GM21723 (cell line): ENCODE results near the gene DCC.

Experiments
- ATAC-seq: cut with Tn5 transposase; IDR thresholded peaks from one replicate; pipeline ENCODE4 v1.9.1; 2021; ENCODE audit warnings: mild to moderate bottlenecking, moderate library complexity; ENCODE audit not compliant: unreplicated experiment

Gene DCC

DNA sequence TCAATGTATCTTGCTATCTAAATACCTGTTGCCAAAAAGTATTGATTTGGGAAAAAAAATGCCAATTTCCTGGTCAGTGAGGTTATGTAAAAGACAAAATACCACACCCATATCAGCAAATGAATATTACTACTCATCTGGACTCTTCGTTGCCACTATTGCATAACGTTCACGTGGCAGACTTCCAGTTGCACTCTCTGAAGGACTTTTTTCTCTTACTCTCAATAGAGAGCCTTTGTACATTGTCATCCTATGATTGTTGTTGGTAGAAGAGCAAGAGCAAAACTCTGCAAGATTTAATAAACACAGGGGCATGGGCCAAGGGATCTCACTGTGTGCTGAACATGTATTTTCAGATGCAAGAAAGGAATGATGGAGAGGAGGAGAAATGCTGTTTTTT is 1194.7 kb downstream of the DCC start:
- no peak for ATAC-seq

DNA sequence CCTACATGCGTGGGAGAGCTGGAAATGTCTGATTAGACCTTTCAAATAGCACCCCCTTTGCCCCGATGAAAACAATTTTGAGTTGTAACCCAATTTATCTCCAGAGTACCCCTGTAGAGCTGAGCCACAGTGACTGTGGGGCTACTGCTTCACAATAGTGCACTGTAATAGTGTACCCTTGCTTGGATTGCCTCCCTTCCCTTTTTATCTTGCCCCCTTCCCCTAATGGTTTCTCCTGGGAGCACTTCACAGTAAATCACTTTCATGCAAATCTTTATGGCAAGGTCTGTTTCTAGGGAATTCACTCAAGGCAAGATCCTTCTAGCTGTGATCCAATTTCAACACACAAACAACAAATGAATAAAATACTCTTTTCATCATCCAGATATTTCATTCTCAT is 1196.9 kb downstream of the DCC start:
- no peak for ATAC-seq

DNA sequence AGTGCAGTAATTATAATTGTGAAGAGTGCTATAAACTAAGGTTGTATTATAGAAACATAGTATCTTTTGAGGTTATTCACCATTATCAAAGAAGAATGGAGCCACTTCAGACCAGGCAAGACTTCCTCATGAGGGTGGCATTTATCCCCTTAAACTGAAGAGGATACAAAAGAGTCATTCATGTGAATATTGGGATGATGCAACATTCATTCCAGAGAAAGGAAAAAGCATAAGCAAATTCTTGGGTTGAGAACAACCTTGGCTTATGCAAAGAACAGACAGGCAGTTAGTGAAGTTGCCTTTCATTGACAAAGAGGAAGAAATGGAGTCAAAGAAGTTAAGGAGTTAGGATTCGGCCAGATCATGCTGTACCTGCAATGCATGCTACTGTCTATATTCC is 1201.9 kb downstream of the DCC start:
- no peak for ATAC-seq

- no peak for ATAC-seq
Observed at GRCh38 chr18:53543711-53544110, 1203.7 kb downstream of the DCC start.

GRCh38 chr18:53544917-53545316 is 1204.9 kb downstream of the DCC start:
- no peak for ATAC-seq

GRCh38 chr18:53551868-53552426 is 1212.0 kb downstream of the DCC start:
- no peak for ATAC-seq

GRCh38 chr18:53553030-53553429 is 1213.0 kb downstream of the DCC start:
- ATAC-seq: no peak

DNA sequence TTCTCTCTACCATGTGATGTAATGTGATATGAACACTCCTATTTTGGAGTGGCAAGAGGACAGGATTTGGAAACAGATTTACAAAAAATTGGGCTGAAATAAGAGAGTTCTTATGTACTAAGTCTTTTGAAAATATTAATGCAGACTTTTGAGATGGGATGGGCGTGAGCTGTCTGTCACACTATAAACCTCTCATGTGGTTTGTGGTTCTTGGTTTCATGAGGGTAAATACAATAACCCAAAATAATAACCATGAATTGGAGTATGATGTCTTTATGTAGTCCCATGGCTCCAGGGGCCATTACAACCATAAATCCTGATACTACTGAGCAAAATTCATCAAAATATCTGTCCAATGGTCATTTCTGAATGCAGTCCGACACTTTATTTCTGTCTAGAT is 1216.5 kb downstream of the DCC start:
- no peak for ATAC-seq

DNA sequence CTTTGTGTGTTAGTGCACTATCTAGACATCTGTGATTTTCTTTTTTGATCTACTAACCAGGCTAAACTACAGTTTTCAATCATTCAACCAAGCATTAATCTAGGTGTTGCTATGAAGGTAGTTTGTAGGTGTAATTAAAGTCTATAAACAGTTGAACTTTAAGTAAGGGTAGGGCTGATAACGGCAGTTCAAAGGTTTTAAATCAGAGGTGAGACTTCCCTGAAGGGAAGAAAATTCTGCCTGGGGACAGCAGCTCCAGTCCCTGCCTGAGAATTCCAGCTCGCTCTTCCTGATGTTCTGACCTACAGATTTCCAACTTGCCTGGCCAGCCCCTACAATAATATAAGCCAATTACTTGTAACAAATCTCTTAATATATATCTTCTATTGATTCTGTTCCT is 1220.5 kb downstream of the DCC start:
- no peak for ATAC-seq

DNA sequence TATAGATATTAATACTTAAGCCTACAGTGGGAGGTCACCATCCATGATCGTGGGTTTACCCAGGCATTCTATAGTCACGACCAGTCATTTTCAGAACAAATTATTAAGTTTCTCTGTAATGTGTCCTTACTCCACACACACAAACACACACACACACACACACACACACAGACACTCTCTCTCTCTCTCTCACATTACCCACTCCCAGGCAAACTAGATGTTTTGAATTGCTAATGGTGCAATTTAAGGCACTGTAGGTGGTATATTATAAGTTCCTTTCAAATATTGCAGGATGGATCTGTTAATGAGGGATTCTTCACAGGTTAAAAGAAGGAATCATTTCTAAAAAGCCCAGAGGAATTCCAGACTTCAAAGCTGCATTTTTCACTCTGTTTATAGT is 1226.6 kb downstream of the DCC start:
- ATAC-seq: no peak

DNA sequence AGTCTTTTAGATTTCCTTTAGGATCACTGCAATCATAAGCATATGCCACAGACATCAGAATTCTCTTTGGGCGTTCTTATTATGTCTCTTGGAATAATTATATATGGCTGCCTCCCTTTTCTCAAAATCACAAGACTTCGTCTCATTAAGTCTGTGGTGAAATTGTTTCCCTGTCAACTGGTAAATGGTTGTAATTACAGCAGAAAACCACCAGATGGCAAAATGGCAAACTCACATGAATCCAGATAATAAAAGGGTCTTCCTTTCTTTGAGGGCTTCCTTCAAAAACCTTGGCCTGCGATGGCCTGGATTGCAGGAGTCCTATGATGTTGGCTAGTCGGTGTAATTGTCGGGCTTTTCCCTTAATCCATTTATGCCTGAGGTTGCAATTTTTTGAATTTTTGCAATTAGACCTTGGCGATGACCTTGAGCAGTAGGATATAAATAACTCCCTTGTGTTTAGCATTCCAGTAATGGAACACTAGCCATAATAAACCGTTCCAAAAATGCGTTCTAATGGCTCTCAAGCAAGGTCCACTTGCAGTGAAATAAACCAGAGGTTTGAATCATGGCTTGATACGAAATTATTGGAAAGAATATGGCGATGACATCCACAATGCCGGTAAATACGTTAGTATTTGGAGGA is 1228.1 kb downstream of the DCC start:
- peak; percentile 54 for ATAC-seq
